NB4 (cell line): Measurements from ENCODE around the gene ZC3H7A.

Source experiments
- DNase-seq: peaks from one replicate; pipeline ENCODE4 v3.0.0; 2010; ENCODE audit warnings: low read depth
- H3K4me3 ChIP-seq: one replicate; pipeline ENCODE4 v1.5.1; 2011; ENCODE audit warnings: mild to moderate bottlenecking, low read depth, low read length, moderate library complexity
- MYC ChIP-seq: IDR thresholded peaks from 2 replicates; pipeline ENCODE4 v1.6.1; 2011; ENCODE audit warnings: low read depth, low read length
- POLR2A ChIP-seq: IDR thresholded peaks from 2 replicates; pipeline ENCODE4 v1.6.1; 2011; ENCODE audit warnings: mild to moderate bottlenecking; ENCODE audit not compliant: insufficient read length; ENCODE audit errors: extremely low read depth
- TF ChIP-seq, protein P1 (sequence below): IDR thresholded peaks from 2 replicates; pipeline ENCODE4 v1.6.1; 2011; ENCODE audit warnings: low read depth, low read length
- TF ChIP-seq, protein P2 (sequence below): IDR thresholded peaks from one replicate; pipeline ENCODE4 v1.5.1; 2012; ENCODE audit warnings: low read depth, low read length

Gene ZC3H7A

DNA sequence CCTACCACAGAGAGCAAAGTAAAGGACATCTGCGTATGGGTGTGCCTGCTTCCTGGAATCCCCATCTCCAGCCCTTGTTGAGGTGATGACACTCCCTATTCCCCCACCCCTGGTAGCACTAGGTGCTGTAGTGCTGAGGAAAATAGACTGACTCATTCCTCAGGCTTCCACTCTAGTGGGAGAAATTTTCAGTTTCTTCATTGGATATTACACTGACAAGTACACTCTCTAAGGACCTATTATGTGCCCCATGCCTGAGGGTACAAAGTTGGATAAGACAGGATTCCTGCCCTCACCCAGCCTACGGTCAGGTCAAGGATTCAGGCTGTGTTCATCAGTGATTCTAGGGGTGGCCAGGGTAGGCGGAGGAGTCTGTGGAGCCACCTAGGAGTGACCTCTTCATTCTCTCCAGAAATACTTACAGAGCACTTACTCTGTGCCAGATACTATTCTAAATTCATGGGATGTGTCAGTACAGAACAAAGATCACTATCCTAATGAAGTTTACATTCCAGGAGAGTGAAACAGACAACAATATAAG is 4.5 kb upstream of the ZC3H7A start:
- no peak for DNase-seq
- no peak overlapping the region for H3K4me3 ChIP-seq
- TF ChIP-seq POLR2A (no peak), MYC (no peak)
- TF ChIP-seq, protein P1, sequence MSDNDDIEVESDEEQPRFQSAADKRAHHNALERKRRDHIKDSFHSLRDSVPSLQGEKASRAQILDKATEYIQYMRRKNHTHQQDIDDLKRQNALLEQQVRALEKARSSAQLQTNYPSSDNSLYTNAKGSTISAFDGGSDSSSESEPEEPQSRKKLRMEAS, result no peak
- TF ChIP-seq, protein P2, sequence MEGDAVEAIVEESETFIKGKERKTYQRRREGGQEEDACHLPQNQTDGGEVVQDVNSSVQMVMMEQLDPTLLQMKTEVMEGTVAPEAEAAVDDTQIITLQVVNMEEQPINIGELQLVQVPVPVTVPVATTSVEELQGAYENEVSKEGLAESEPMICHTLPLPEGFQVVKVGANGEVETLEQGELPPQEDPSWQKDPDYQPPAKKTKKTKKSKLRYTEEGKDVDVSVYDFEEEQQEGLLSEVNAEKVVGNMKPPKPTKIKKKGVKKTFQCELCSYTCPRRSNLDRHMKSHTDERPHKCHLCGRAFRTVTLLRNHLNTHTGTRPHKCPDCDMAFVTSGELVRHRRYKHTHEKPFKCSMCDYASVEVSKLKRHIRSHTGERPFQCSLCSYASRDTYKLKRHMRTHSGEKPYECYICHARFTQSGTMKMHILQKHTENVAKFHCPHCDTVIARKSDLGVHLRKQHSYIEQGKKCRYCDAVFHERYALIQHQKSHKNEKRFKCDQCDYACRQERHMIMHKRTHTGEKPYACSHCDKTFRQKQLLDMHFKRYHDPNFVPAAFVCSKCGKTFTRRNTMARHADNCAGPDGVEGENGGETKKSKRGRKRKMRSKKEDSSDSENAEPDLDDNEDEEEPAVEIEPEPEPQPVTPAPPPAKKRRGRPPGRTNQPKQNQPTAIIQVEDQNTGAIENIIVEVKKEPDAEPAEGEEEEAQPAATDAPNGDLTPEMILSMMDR, result no peak

DNA sequence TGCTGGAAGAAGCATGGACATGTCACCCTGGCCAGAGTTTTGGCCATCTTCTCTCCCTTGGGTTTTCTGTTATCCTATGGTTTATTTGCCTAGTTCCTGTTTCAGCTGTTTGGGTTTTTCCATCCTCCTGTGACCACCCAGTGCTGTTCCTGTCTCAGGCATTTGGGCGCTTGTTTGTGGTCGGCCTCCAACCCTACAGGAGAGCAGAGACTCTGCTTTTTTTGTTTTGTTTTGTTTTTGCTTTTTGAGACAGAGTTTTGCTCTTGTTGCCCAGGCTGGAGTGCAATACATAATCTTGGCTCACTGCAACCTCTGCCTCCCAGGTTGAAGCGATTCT is 3.3 kb upstream of the ZC3H7A start:
- H3K4me3 ChIP-seq, result peak overlapping the region; percentile 22
- TF ChIP-seq, protein P2, result no peak
- TF ChIP-seq MYC (no peak), POLR2A (no peak)
- TF ChIP-seq, protein P1, result no peak
- peak; percentile 69 for DNase-seq

DNA sequence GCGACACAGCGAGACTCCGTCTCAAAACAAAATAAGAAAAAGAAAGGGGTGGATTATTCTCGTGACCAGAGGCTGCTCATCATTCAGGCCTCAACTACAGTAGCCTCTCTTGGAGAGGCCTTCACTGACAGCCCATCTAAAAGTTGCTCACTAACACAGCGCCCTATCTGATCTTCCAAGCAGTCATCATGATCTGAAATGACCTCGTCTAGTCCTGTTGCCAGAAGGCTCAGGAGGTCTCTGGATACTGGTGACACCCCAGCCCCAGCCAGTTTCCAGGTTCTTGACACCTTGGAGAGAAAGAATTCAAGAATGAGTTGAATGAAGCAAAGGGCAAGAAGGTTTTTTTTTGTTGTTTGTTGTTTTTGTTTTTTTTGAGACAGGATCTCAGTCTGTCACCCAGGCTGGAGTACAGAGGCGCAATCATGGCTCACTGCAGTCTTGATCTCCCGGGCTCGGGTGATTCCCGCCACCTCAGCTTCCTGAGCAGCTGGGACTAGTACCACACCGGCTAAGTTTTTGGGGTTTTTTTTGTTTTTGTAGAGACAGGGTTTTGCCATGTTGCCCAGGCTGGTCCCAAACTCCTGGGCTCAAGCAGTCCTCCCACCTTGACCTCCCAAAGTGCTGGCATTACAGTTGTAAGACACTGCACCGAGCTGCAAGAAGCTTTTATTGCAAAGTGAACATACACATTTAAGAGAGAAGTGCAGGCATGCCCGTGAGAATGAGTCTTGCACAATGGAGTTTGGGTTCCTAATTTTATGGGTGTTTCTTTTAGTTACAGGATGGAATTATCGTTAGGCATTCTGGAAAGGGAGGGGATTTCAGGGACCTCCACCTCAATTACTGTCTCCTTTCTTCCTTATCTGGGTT is 2.7 kb upstream of the ZC3H7A start:
- H3K4me3 ChIP-seq, result peak overlapping the region; percentile 22
- DNase-seq, result peak; percentile 62
- TF ChIP-seq, protein P1, result 0 out of 2 replicates have a peak, but pooled peaks have one; percentile 21
- TF ChIP-seq, protein P2, result no peak

DNA sequence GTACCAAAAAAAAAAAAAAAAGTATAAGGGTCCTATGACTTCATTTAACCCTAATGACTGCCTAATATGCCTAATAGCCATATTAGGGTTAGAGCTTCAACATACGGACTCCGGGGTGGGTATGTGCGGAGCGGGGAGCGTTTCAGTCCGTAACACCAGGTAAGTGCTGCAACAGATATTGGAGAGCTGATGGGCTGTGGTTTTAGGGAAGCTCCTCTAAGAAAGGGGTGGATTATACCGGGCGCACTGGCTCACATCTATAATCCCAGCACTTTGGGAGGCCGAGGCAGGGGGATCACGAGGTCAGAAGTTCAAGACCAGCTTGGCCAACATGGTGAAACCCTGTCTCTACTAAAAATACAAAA is 1.9 kb upstream of the ZC3H7A start:
- peak overlapping the region; percentile 82 for H3K4me3 ChIP-seq
- TF ChIP-seq, protein P1, result no peak
- no peak for TF ChIP-seq POLR2A
- TF ChIP-seq, protein P2, result no peak
- TF ChIP-seq MYC, result no peak
- no peak for DNase-seq

DNA sequence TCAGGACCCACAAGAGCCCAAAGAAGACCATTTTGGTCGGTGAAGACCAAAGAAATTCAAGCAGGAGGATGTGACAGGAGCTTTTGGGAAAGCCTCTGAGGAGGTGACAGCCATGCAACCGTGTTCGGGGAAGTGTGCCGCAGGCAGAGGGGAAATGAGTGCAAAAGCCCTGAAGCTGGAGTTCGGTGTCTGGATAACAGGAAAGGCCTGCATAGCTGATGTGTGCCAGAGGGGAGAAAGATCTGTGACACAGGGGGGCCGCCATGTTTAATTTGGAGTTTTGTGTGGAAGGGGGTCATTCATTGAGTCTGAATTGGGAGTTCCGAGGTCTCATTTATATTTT is 870 bp upstream of the ZC3H7A start:
- H3K4me3 ChIP-seq, result peak overlapping the region; percentile 82
- DNase-seq, result no peak
- TF ChIP-seq POLR2A (no peak), MYC (no peak)
- TF ChIP-seq, protein P1, result no peak
- TF ChIP-seq, protein P2, result no peak
